Endothelial cell of umbilical vein (primary cell): ENCODE data around the gene SMAD5. TPM values are rescaled to one million over a fixed set of nuclear protein-coding genes. Genes with fewer than 3 reads are reported as not detected.

Experiments
- BruUV-seq: library from RNA; stranded (reverse); fragments of 400-500 nt; replicated peaks from 2 replicates; lab custom pipeline; 2021; lab: Mats Ljungman, UMichigan
- CTCF ChIA-PET: fragments of 300-600, 350-600 bp; sonication (Branson Sonifier 250); formaldehyde crosslinking; loops from one replicate; lab custom pipeline; 2021; ENCODE audit warnings: antibody characterized with exemption, inconsistent platforms; lab: Charles Lee
- POLR2A ChIA-PET: fragments of 300-600, 350-600 bp; sonication (Branson Sonifier 250); formaldehyde crosslinking; loops from one replicate; lab custom pipeline; 2021; ENCODE audit warnings: antibody characterized with exemption, inconsistent platforms; lab: Charles Lee
- DNase-seq: peaks from one replicate; pipeline ENCODE4 v3.0.0-alpha.2; 2011; ENCODE audit warnings: low read depth, low spot score
- FAIRE-seq: peaks from 2 replicates; lab custom pipeline; 2011; peaks lifted over from hg19 to GRCh38; lab: Jason Lieb, UNC
- H2AFZ ChIP-seq: 2 replicates; pipeline ENCODE4 v1.6.0; 2012; ENCODE audit warnings: low read depth, low read length, control low read depth, inconsistent platforms
- H3K27ac ChIP-seq: 2 replicates; pipeline ENCODE4 v1.5.1; 2011; ENCODE audit warnings: low read depth, mild to moderate bottlenecking, control low read depth, low read length, moderate library complexity; ENCODE audit not compliant: insufficient read depth
- H3K27me3 ChIP-seq, 2 experiments: 2 replicates each; pipeline versions ENCODE4 v1.6.0 to v1.6.1; 2011; ENCODE audit warnings: low read length in 2 of 2, mixed read lengths in 1 of 2; ENCODE audit not compliant: control insufficient read depth in 2 of 2, insufficient read depth in 2 of 2
- H3K36me3 ChIP-seq, 2 experiments: 2 replicates in 1 of 2; 3 replicates in 1 of 2; pipeline ENCODE4 v1.5.1; 2011; ENCODE audit warnings: low read length in 2 of 2, mild to moderate bottlenecking in 1 of 2, moderate library complexity in 1 of 2; ENCODE audit not compliant: control insufficient read depth in 2 of 2, insufficient read depth in 2 of 2; ENCODE audit errors: extremely low read depth in 1 of 2
- H3K4me1 ChIP-seq: 3 replicates; pipeline ENCODE4 v1.5.1; 2011; ENCODE audit warnings: mild to moderate bottlenecking, low read length; ENCODE audit not compliant: control insufficient read depth, insufficient read depth; ENCODE audit errors: extremely low read depth
- H3K4me2 ChIP-seq: 2 replicates; pipeline ENCODE4 v1.6.1; 2011; ENCODE audit warnings: low read length, control low read depth, mixed read lengths; ENCODE audit not compliant: insufficient read depth
- H3K4me3 ChIP-seq, 3 experiments: fragments of 200-600 bp in 1 of 3; sonication (generic), shearing (Covaris generic) in 1 of 3; replicated peaks in 1 of 3; 2 replicates each; pipeline ENCODE4 v1.5.1; 2011 to 2016; ENCODE audit warnings: control low read depth in 3 of 3, low read length in 3 of 3, mild to moderate bottlenecking in 2 of 3, inconsistent platforms in 1 of 3, low read depth in 1 of 3, moderate library complexity in 1 of 3; ENCODE audit not compliant: insufficient read depth in 1 of 3
- H3K79me2 ChIP-seq: 2 replicates; pipeline ENCODE4 v1.6.0; 2012; ENCODE audit warnings: low read length, inconsistent platforms; ENCODE audit not compliant: control insufficient read depth, insufficient read depth
- H3K9ac ChIP-seq: replicated peaks from 2 replicates; pipeline ENCODE3; 2011; ENCODE audit warnings: low read length, control low read depth; ENCODE audit not compliant: insufficient read depth; ENCODE audit errors: extremely low read depth
- H3K9me1 ChIP-seq: replicated peaks from 3 replicates; pipeline ENCODE4 v1.6.0; 2011; ENCODE audit warnings: mild to moderate bottlenecking, low read length; ENCODE audit not compliant: control insufficient read depth, insufficient read depth; ENCODE audit errors: extremely low read depth
- H3K9me3 ChIP-seq: replicated peaks from 2 replicates; pipeline ENCODE4 v1.5.1; 2012; ENCODE audit warnings: low read length, inconsistent platforms; ENCODE audit not compliant: control insufficient read depth, insufficient read depth
- H4K20me1 ChIP-seq: replicated peaks from 2 replicates; pipeline ENCODE3; 2011; ENCODE audit warnings: mild to moderate bottlenecking, low read length; ENCODE audit not compliant: control insufficient read depth, insufficient read depth; ENCODE audit errors: extremely low read depth
- CTCF ChIP-seq, 2 donors: IDR thresholded peaks; 1 replicate in 1 of 2; 2 replicates in 1 of 2; pipeline ENCODE4 v1.5.1; 2011; ENCODE audit warnings: low read length in 2 of 2, mild to moderate bottlenecking in 2 of 2, moderate library complexity in 2 of 2, control low read depth in 1 of 2, inconsistent platforms in 1 of 2, low read depth in 1 of 2; ENCODE audit not compliant: insufficient read depth in 1 of 2; ENCODE audit errors: extremely low read depth in 1 of 2
- EZH2 ChIP-seq: IDR thresholded peaks from 2 replicates; pipeline ENCODE4 v1.6.1; 2012; ENCODE audit warnings: borderline replicate concordance, low read depth, mild to moderate bottlenecking, moderate library complexity, low read length, inconsistent platforms; ENCODE audit not compliant: severe bottlenecking
- FOS ChIP-seq: IDR thresholded peaks from 2 replicates; pipeline ENCODE4 v1.6.1; 2011; ENCODE audit warnings: mild to moderate bottlenecking, low read length, moderate library complexity, borderline replicate concordance; ENCODE audit not compliant: insufficient read depth
- GATA2 ChIP-seq: IDR thresholded peaks from 2 replicates; pipeline ENCODE4 v1.7.0; 2011; ENCODE audit warnings: low read depth, mild to moderate bottlenecking, moderate library complexity, mixed read lengths, low read length; ENCODE audit not compliant: insufficient read length, insufficient read depth
- JUN ChIP-seq: IDR thresholded peaks from 2 replicates; pipeline ENCODE4 v1.6.1; 2011; ENCODE audit warnings: borderline replicate concordance, low read depth; ENCODE audit not compliant: insufficient read length, insufficient read depth
- MAX ChIP-seq: IDR thresholded peaks from 2 replicates; pipeline ENCODE4 v1.6.1; 2011; ENCODE audit not compliant: insufficient read depth, insufficient read length
- MYC ChIP-seq: IDR thresholded peaks from one replicate; pipeline ENCODE4 v1.6.1; 2011; ENCODE audit warnings: mild to moderate bottlenecking, low read depth, low read length
- POLR2A ChIP-seq: IDR thresholded peaks from 2 replicates; pipeline ENCODE4 v1.6.1; 2012; ENCODE audit warnings: low read depth, mild to moderate bottlenecking, control low read depth, low read length
- POLR2AphosphoS5 ChIP-seq: IDR thresholded peaks from 2 replicates; pipeline ENCODE4 v1.6.1; 2012; ENCODE audit warnings: low read depth, mild to moderate bottlenecking, control low read depth, low read length, moderate library complexity; ENCODE audit not compliant: insufficient read depth
- dilution Hi-C: fragments of 300-500 bp; cut with MboI; formaldehyde crosslinking; loops from one replicate; pipeline ENCODE4 v1.15.0; 2019; ENCODE audit warnings: low sequenced_read_pairs; ENCODE audit not compliant: extremely low pct_ligation_motif_present
- intact Hi-C: fragments of 100-400 bp; cut with micrococcal nuclease; formaldehyde crosslinking; loops from one replicate; pipeline ENCODE4 v1.10.0; 2022
- polyA plus RNA-seq, 4 experiments: library from polyadenylated mRNA; depleted of rRNA in 3 of 4; stranded (reverse) in 3 of 4; unstranded in 1 of 4; fragments of >200 nt; gene quantifications; 2 replicates each; pipeline versions ENCODE4 v1.2.1 to v1.2.3, GENCODE V29; 2011 to 2012; ENCODE audit warnings: missing spikeins in 1 of 4
- total RNA-seq: library from RNA; stranded (reverse); gene quantifications from 2 replicates; pipeline ENCODE4 v1.2.3, GENCODE V29; 2021

The SMAD5 gene
- total and polyA plus RNA-seq, 2 donors (not counting 3 experiments of a cell fraction or from before 2014, with no cell fraction given), result 26.0 to 66.0 TPM

- dilution Hi-C loops (no loop called here), intact Hi-C loops (no loop called here)
- no peak for FAIRE-seq
- no peaks in the 10 kb centered on the region for H3K36me3 ChIP-seq
- H3K4me1 ChIP-seq, result no peaks in the 10 kb centered on the region
- no peak overlapping the region for H2AFZ ChIP-seq
- H3K27ac ChIP-seq, result no peak overlapping the region
- CTCF ChIA-PET, result no interaction called here
- POLR2A ChIA-PET, result no interaction called here
- no peak overlapping the region for H3K9ac ChIP-seq
- peaks cover 38 to 39% of the 10 kb centered on the region in 2 experiments for H3K27me3 ChIP-seq
- no peaks in the 10 kb centered on the region for H3K79me2 ChIP-seq
- H3K9me3 ChIP-seq, result no peaks in the 10 kb centered on the region
- BruUV-seq, result no TSS peak
- H3K4me3 ChIP-seq, result no peak overlapping the region
- H3K4me2 ChIP-seq, result no peak overlapping the region
- TF ChIP-seq MYC, result no peak
- TF ChIP-seq JUN, result no peak
- no peak for TF ChIP-seq FOS
- no peak for TF ChIP-seq MAX
- no peaks in the 10 kb centered on the region for H4K20me1 ChIP-seq
- H3K9me1 ChIP-seq, result no peaks in the 10 kb centered on the region
- no peak for DNase-seq
Measured at GRCh38 chr5:136197462-136198142, 65.0 kb downstream of the SMAD5 start.

- FAIRE-seq (no peak), DNase-seq (no peak)
- no peak for TF ChIP-seq POLR2A
- no peak for TF ChIP-seq CTCF (IDR thresholded peaks at IDR 0.05; ENCODE audit: extremely low read depth in 1 of 2, insufficient read depth in 1 of 2, low read depth in 1 of 2, low read length in 2 of 2)
- no peak for TF ChIP-seq FOS
- no peak for TF ChIP-seq MYC
- TF ChIP-seq POLR2AphosphoS5, result no peak
- no peak for TF ChIP-seq EZH2
- TF ChIP-seq GATA2, result no peak
- TF ChIP-seq MAX, result no peak
- TF ChIP-seq JUN, result no peak
- Histone ChIP-seq H3K9ac (no peak overlapping the region), H2AFZ (no peak overlapping the region), H3K9me1 (no peaks in the 10 kb centered on the region), H3K4me2 (no peak overlapping the region), H3K36me3 (no peaks in the 10 kb centered on the region), H3K4me3 (no peak overlapping the region), H3K27ac (no peak overlapping the region), H3K27me3 (peaks cover 33 to 37% of the 10 kb centered on the region in 2 experiments), H3K9me3 (no peaks in the 10 kb centered on the region), H3K4me1 (no peaks in the 10 kb centered on the region), H3K79me2 (no peaks in the 10 kb centered on the region), H4K20me1 (no peaks in the 10 kb centered on the region)
- ChIA-PET CTCF (interaction anchor here (1.8 kb wide), 1 partner anchor 14 kb away, joined by 9 read pairs; no protein-coding TSS in a partner anchor), POLR2A (no interaction called here)
- intact Hi-C loops, result no loop called here
- BruUV-seq, result no TSS peak
- dilution Hi-C loops, result no loop called here
Measured at GRCh38 chr5:136198453-136198852, 65.8 kb downstream of the SMAD5 start.
